ENCODE measurements around the gene ZNF282.

GRCh38 chr7:149254181-149254858 lies 59.0 kb downstream of the ZNF282 start:
- TF ChIP-seq EP300 (IDR thresholded peaks at IDR 0.05) (no peak), POLR2A (IDR thresholded peaks at IDR 0.05) (no peak)

Data from tibial nerve (tissue), 3 donors.